ENCODE measurements around the gene MRGPRD.

GRCh38 chr11:69010964-69011623, 30.3 kb upstream of the MRGPRD start:
- TF ChIP-seq CTCF (IDR thresholded peaks at IDR 0.05; ENCODE audit: low read depth, low read length, missing input control), result no peak
- TF ChIP-seq MAX (IDR thresholded peaks at IDR 0.05), result no peak
- TF ChIP-seq ZBTB33 (IDR thresholded peaks at IDR 0.05), result no peak
- no peak for TF ChIP-seq ATF3 (IDR thresholded peaks at IDR 0.05)
- TF ChIP-seq TAF1 (conservative IDR thresholded peaks at IDR 0.05), result no peak
- TF ChIP-seq YY1 (IDR thresholded peaks at IDR 0.05), result no peak
- TF ChIP-seq HNF4A (conservative IDR thresholded peaks at IDR 0.05), result no peak
- no peak for TF ChIP-seq NR2F2 (IDR thresholded peaks at IDR 0.05)
- no peak for TF ChIP-seq REST (IDR thresholded peaks at IDR 0.05)
- TF ChIP-seq RXRA (IDR thresholded peaks at IDR 0.05), result no peak
- no peak for TF ChIP-seq EGR1 (IDR thresholded peaks at IDR 0.05; ENCODE audit: low read depth in 2 of 2)
- TF ChIP-seq SP1 (IDR thresholded peaks at IDR 0.05), result no peak
- no peak for TF ChIP-seq HNF4G (IDR thresholded peaks at IDR 0.05)
- no peak for TF ChIP-seq GABPA (IDR thresholded peaks at IDR 0.05 in 1 of 2, conservative IDR thresholded peaks at IDR 0.05 in 1 of 2)
